ENCODE measurements around the gene CCDC85B. TPM values are rescaled to one million over a fixed set of nuclear protein-coding genes. Genes with fewer than 3 reads are reported as not detected.
A peak's percentile ranks its signal among the peaks of the same experiment; 100 is the strongest.
"Not testable (repeated sequence)": the region's sequence is repeated elsewhere in the genome, so short reads cannot be mapped to it uniquely, and the experiment has no call there.

Gene CCDC85B
- total and polyA plus RNA-seq, 4 donors, result 4.3 to 12.6 (median 6.9) TPM

DNA sequence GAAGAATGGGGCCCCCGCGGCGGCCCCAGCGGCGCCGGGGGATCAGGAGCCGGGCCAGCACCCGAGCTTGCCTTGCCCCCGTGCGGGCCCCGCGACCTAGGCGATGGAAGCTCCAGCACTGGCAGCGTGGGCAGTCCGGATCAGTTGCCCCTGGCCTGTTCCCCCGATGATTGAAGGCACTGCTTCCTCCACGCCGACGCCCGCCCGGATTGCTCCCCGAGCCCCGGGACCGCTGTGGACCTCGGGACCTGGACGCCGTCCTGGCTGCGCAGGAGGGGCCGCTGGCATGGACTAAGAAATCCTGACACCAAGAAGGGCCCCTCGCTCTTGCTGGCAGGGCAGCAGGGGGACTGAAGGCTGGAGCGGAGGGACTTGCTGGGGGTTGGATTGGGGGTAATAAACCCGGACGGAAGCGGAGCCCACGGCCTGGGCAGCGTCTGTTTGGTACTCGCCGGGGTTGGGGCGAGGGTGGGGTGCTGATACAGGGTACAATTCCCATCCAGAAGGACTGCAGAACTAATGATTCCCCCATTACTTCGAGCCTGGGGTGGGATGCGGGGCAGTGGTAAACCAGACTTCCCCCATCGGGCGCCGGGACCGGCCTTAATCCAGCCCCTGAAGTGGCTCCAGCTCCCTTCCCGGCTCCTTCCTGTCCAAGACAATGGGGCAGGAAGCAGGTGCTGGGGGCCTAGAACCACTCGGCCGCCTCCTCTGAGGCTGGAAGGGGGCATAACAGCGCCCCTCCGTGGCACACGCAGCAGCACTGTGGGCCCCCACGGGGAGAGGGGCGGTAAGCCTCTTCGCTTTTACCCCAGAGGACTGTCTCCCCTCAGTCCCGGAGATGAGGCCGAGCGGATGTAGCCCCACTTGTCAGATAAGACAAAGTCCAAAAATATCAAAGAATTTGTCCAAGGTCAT is 1.0 kb downstream of the CCDC85B start:
- no peak for TF ChIP-seq YY1 (IDR thresholded peaks at IDR 0.05)
- TF ChIP-seq GABPA (IDR thresholded peaks at IDR 0.05 in 1 of 2, conservative IDR thresholded peaks at IDR 0.05 in 1 of 2), result no peak
- TF ChIP-seq JUND (IDR thresholded peaks at IDR 0.05), result no peak
- no peak for TF ChIP-seq RAD21 (IDR thresholded peaks at IDR 0.05)
- no peak for TF ChIP-seq TAF1 (conservative IDR thresholded peaks at IDR 0.05)
- no peak for TF ChIP-seq CTCF (IDR thresholded peaks at IDR 0.05; ENCODE audit: low read depth, low read length, missing input control)
- no peak for TF ChIP-seq FOXA2 (IDR thresholded peaks at IDR 0.05)
- no peak for TF ChIP-seq EGR1 (IDR thresholded peaks at IDR 0.05; ENCODE audit: low read depth in 2 of 2)
- no peak for TF ChIP-seq FOXA1 (IDR thresholded peaks at IDR 0.05)
- TF ChIP-seq HNF4A (conservative IDR thresholded peaks at IDR 0.05), result no peak
- TF ChIP-seq SP1 (IDR thresholded peaks at IDR 0.05), result no peak
- TF ChIP-seq NR2F2 (IDR thresholded peaks at IDR 0.05), result peak; percentile 53
- TF ChIP-seq, protein P1, sequence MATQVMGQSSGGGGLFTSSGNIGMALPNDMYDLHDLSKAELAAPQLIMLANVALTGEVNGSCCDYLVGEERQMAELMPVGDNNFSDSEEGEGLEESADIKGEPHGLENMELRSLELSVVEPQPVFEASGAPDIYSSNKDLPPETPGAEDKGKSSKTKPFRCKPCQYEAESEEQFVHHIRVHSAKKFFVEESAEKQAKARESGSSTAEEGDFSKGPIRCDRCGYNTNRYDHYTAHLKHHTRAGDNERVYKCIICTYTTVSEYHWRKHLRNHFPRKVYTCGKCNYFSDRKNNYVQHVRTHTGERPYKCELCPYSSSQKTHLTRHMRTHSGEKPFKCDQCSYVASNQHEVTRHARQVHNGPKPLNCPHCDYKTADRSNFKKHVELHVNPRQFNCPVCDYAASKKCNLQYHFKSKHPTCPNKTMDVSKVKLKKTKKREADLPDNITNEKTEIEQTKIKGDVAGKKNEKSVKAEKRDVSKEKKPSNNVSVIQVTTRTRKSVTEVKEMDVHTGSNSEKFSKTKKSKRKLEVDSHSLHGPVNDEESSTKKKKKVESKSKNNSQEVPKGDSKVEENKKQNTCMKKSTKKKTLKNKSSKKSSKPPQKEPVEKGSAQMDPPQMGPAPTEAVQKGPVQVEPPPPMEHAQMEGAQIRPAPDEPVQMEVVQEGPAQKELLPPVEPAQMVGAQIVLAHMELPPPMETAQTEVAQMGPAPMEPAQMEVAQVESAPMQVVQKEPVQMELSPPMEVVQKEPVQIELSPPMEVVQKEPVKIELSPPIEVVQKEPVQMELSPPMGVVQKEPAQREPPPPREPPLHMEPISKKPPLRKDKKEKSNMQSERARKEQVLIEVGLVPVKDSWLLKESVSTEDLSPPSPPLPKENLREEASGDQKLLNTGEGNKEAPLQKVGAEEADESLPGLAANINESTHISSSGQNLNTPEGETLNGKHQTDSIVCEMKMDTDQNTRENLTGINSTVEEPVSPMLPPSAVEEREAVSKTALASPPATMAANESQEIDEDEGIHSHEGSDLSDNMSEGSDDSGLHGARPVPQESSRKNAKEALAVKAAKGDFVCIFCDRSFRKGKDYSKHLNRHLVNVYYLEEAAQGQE (IDR thresholded peaks at IDR 0.05), result no peak
- TF ChIP-seq RXRA (IDR thresholded peaks at IDR 0.05), result peak in 1 of 2 donors; percentile 10
- DNase-seq (ENCODE audit: low spot score), result no peak
- WGBS, result 22% methylated on average over 57 of the region's 57 CpGs

GRCh38 chr11:65892137-65892540 is 1.7 kb downstream of the CCDC85B start:
- WGBS, result 78% methylated on average over 5 of the region's 5 CpGs
- not testable (repeated sequence) for H3K9me3 ChIP-seq (ENCODE audit: control insufficient read depth in 4 of 4, low read length in 3 of 4); H3K9ac ChIP-seq (ENCODE audit: low read depth in 1 of 2, low read length in 2 of 2); DNase-seq (ENCODE audit: low spot score); H3K36me3 ChIP-seq (ENCODE audit: control insufficient read depth in 4 of 4, insufficient read depth in 3 of 4, low read depth in 1 of 4, low read length in 3 of 4); H3K27me3 ChIP-seq (ENCODE audit: control insufficient read depth in 4 of 4, insufficient read depth in 4 of 4, low read length in 3 of 4)
- peaks cover 10 to 42% (median 30%) of the 10 kb centered on the region in 4 donors for H3K4me1 ChIP-seq (ENCODE audit: control insufficient read depth in 4 of 4, insufficient read depth in 4 of 4, low read length in 3 of 4)
- H3K4me3 ChIP-seq (ENCODE audit: low read depth in 1 of 3, low read length in 3 of 3), result peak overlapping the region in 1 of 3 donors; percentile 64
- H3K27ac ChIP-seq (ENCODE audit: low read depth in 1 of 2, low read length in 2 of 2), result peak overlapping the region; percentile 83 to 89

More for the DNA sequence above, 1.0 kb downstream of the CCDC85B start:
- H3K9ac ChIP-seq (ENCODE audit: low read depth in 1 of 2, low read length in 2 of 2), result peak overlapping the region; percentile 3 to 44
- no peaks in the 10 kb centered on the region for H3K9me3 ChIP-seq (ENCODE audit: control insufficient read depth in 4 of 4, low read length in 3 of 4)
- H3K4me1 ChIP-seq (ENCODE audit: control insufficient read depth in 4 of 4, insufficient read depth in 4 of 4, low read length in 3 of 4), result peaks cover 10 to 42% (median 30%) of the 10 kb centered on the region in 4 donors
- H3K4me3 ChIP-seq (ENCODE audit: low read depth in 1 of 3, low read length in 3 of 3), result peak overlapping the region; percentile 32 to 70 (median 64)
- no peaks in the 10 kb centered on the region for H3K36me3 ChIP-seq (ENCODE audit: control insufficient read depth in 4 of 4, insufficient read depth in 3 of 4, low read depth in 1 of 4, low read length in 3 of 4)
- H3K27ac ChIP-seq (ENCODE audit: low read depth in 1 of 2, low read length in 2 of 2), result peak overlapping the region; percentile 83 to 89
- H3K27me3 ChIP-seq (ENCODE audit: control insufficient read depth in 4 of 4, insufficient read depth in 4 of 4, low read length in 3 of 4), result no peaks in the 10 kb centered on the region
